ENCODE results near the gene DNAJC7.

GRCh38 chr17:42059815-42060214 is 42.6 kb upstream of the DNAJC7 start:
- TF ChIP-seq POLR2AphosphoS5 (IDR thresholded peaks at IDR 0.05; ENCODE audit: low read depth, low read length): no peak
- TF ChIP-seq SIN3A (IDR thresholded peaks at IDR 0.05; ENCODE audit: borderline replicate concordance, insufficient read depth, low read length): no peak
- TF ChIP-seq REST (IDR thresholded peaks at IDR 0.05; ENCODE audit: insufficient read depth in 1 of 2, low read depth in 2 of 2, low read length in 2 of 2): no peak
- no peak for TF ChIP-seq TAF1 (IDR thresholded peaks at IDR 0.05; ENCODE audit: borderline replicate concordance, insufficient read depth, low read length)
- no peak for TF ChIP-seq FOXP2 (optimal IDR thresholded peaks at IDR 0.05; ENCODE audit: borderline replicate concordance, extremely low read depth, extremely low read length, insufficient read depth)

All from PFSK-1 (cell line).